NK-92 treated with Interleukin-12 subunit alpha and Interleukin-12 subunit beta, amount 100 ng/mL, for 24 hours (cell line): ENCODE data around the gene CLK3.
"Not testable (repeated sequence)": the region's sequence is repeated elsewhere in the genome, so short reads cannot be mapped to it uniquely, and the experiment has no call there.

Experiments used
- DNase-seq: peaks from one replicate; lab custom pipeline; 2025; lab: John Stamatoyannopoulos, UW

The CLK3 gene

DNA sequence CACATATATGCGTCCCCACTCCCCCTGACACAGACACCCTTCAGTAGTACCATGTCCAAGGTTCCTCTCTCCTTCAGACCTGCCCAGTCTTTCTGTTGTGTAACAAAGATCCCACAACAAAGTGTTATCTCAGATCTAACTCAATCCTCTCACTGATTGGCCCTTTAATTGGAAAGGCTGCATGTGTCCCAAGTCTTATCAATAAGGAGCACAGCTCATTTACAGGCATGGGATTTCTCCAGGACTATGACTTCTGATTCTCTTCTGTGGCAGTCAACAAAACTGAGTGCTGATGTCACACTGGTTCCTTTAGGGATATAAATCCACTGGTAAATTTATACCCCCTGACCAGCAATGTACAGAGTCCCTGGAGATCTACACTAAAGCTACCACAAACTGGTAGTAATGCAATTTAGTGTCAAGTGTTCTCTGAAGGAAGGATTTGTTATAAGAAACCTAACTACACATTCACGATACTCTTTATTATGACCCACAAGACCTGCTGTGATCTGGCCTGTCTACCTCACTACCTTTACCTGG is 28.1 kb downstream of the CLK3 start:
- DNase-seq: no peak

DNA sequence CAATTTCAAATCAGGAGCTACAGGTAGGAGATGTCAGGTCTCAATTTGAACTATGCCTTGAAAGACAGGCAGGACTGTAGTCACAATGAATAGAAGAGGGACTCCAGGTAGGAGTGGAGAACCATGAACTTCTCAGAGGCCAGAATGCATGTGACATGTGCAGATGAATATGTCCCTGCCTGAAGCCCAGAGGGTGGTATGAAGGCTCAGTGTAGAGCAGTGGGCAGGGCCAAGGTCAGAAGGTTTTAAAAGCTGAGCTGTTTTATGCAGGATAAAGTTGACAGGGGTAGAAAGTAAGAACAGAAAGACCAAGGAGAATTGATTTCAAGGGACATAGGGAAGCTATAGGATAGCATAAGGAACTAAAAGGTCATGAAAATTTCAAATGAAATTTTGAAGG is 30.8 kb downstream of the CLK3 start:
- DNase-seq: no peak

DNA sequence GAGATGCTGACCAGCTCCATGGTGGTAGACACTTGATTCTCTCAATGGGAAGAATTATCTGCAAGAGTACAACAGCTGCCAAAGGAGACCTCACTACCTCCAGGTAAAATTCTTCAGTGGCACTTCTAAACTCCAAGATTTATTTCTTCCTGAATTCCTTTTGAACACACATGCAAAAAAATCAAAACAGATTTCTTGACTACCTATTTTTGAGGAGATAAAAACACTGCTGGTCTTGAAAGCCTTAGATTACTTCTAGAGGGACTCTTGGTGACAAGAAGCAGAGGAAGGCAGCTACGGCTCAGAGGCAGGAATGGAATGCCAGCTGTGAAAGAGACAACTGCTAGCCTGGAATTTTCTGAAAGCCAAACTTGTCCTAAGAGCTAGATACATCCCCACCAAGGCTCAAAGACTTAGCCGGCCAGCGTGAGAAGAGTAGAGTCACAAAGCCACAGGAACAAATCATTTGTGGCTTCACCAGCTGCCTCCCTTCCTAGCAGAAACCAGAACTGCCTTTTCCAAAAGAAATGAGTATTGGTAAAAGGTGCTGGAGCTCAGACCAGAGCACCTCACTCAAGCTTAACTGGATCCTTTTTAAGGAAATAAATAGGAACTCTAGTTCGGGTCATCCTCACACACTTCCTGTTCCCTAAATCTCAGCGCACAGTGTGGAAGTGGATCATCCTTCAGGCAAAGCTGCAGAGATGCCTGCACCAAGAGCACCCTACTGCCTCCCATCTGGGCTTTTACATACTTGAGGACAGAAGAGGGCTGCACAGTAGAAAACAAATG is 32.6 kb downstream of the CLK3 start:
- no peak for DNase-seq

DNA sequence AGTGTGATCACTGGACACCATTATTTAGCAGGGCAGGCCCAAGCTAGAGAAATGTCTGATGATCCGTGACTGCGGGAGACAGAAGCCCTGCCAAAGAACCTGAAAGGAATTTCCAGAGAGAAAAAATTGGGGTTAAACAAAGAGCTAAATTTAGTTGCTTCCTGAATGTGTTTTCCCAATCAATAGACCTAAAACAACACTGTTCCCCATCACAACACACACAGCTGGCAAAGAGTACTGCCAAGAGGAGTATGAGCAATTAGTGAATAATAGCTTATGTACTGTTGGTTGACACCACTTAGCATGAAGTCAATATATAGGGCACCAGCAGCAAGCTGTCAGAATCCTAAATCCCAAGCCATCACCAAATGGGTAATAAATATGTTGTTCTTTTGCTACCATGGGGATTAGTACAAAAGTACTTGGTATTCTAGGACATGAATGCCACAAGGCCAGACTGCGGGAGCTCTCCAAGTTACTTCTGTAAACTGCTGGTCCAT is 35.7 kb downstream of the CLK3 start:
- no peak for DNase-seq

DNA sequence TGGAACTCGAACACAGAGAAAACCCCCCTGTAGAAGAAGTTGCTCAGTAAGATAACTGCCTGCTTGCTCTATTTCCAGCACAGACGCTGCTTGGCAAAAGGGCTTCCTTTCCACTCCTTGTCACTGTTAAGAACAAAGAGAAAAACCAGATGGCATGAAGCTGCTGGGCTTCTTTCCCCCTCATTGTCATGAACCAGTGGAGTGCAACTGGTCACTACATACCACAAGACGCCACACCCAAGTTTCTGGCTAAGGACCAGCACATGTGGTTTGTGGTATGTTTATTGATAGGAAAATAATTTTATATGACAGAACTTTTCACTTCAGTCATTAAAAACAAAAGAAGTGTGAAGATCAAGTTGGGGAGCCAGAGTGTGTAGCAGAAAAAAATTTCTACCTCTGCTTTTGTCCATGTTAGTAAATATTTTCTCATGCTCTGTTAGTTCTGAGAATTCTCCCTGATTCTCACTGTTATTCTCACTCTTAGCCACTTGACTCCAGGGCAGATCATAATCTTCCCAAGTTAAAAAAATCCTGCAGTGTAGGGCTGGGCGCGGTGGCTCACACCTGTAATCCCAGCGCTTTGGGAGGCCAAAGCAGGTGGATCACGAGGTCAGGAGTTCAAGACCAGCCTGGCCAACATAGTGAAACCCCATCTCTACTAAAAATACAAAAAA is 37.9 kb downstream of the CLK3 start:
- DNase-seq: no peak

DNA sequence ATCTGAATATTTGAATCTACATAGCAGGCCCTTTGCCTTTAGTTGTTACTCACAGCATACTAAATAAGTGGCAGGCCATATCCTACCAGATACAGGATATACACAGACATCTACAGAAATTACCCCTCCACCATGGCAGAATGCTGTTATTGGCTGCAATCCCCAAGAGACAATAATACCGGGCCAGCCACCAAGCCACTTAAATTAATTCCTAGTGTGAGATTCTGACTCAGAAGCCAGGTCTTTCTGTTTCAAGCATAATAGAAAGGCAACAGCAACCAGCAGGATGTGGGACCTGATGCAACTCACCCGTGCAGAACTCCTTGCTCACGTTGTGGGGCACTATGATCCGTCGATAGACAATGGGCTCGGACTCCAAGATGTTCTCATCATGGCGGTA is 39.8 kb downstream of the CLK3 start:
- no peak for DNase-seq

DNA sequence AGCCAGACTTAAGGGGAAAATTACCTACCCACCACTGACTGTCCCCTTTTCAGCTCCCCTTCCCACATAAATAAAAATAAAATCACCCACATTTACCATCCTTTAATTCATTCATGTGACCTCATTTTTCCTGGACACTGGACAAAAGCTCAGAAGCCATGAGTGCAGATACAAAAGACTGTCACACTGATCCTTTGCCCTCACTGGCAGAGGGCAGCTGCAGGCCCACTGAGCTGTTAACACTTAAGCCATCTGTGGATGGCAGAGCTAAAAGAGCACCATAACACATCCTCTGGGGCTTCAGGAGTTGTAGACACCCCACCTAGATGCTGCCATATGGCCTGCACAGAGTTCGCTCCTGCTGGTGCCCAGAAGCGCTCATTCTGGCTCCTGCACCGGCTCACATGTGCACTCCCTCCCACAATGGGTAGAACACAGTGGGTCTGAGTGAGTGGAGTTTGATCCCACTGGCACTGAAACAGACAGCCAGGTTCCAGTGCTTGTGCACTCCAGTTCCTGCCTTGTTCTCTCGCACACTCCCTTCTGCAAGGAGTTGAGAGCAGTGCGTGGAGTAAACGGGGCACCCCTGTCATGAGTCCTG is 41.4 kb downstream of the CLK3 start:
- no peak for DNase-seq

DNA sequence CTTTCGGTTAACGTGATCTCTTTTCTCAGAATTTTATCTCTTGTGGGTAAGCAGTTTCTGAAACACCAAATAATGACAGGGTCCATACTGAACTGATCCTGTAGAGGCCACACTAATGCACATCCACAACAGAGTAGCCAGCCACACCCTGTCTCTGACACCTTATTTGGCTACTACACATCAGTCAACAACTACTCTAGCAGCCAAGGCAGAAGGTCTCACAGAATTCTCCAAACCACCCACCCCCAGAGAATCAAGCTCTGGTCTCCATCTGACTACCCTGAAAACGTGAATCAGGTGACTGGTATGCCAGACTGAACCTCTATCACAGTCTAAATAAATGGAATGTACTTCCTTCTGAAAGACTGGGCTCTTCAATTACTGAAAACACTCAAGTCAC is 42.2 kb downstream of the CLK3 start:
- no peak for DNase-seq

DNA sequence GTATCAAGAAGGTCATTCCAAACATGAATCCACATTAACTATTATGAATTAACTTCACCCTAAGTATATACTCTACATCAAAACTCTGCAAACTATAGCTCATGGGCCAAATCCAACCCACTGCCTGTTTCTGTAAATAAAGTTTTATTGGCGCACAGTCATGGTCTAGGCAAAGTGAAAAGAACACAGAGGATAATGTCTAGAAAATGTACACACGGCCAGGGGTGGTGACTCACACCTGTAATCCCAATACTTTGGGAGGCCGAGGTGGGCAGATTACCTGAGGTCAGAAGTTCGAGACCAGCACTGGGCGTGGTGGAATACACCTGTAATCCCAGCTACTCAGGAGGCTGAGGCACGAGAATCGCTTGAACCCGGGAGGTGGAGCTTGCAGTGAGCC is 45.6 kb downstream of the CLK3 start:
- DNase-seq: not testable (repeated sequence)

DNA sequence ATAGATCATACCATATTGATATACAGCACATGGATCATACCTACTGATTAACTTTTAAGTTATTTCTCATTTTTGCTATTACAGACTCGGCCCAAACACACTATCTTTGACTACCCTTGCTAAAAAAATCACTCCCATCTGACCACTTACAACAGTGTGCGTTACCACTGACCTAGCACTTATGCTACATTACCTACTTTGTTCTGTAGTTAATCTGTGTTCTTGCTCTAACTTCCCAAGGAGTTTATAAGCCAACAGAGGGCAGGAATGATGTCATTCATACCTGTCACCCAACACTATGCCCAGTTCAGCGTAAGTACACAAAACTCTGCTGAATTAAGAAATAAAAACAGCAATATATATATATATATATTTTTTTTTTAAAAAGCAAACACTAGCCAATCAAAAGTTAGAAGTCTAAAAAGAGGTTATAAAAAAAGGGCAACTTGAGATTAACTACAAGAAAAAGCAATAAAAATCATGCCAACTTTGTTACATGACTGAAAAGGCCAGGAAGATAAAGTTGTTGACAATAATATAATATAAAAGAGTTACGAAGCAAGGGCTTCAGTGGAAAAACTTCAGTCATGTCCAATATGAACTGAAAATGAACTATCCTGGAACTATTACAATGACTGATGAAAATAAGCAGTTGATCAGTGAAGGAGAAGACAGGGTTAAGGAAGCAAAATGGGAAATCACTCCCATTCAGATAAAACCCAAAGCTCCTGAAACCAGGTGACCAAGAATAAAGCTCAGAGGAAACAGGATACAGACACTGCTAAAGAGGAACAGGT is 46.6 kb downstream of the CLK3 start:
- no peak for DNase-seq

DNA sequence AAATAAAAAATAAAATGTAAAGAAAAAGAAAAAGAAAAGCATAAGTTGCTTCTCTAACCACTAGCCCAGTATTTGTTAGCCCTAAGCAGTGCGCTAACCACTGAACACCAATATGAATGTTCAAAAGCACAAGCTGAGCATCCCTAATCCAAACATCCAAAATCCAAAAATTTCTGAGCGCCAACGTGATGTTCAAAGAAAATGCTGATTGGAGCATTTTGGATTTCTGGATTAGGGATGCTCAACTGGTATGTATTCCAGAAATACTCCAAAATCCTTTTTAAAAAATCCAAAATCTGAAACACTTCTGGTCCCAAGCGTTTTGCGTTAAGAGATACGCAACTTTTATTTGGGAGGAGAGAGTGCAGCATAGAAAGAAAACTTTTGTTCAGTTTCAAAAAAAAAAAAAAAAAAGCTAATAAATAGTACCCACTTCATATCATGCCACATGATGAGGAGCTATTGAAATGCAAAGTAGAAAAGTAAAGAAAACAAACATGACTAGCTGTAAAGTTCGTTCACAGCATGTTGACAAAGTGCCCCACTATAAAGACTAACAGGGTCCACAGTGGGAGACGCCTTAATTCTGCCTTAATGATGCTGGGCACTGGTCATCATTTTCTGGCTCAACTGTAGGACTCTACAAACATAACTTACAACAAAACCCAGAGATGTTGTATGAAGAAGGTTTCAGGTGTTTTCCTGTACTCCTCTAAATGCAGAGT is 47.8 kb downstream of the CLK3 start:
- no peak for DNase-seq

DNA sequence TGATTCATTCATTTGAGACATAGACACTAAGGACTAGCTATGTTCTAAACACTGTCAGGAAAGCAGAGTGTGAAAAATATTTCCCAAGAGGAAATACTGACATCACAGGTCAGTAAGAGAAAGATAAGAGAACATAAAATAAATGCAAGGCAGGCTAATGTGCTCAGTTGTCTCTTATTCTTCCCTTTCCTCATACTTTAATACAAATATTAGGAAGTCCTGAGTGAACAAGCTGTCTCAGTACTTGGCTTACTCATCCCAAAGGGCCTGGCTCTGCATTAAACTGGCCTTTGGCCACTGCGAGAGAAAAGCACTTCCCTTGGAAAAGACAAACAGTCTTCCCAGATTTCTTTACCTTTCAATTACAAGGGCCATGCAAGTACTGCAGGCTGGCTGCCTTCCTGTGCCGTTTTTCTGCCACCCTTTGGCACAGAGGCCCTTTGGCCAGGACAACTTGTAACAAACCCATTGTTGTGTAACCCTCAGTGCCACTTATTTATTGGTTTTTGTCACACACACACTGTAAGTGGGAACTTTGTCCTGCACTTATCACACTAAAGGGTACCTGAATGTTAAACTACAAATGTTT is 48.5 kb downstream of the CLK3 start:
- no peak for DNase-seq

DNA sequence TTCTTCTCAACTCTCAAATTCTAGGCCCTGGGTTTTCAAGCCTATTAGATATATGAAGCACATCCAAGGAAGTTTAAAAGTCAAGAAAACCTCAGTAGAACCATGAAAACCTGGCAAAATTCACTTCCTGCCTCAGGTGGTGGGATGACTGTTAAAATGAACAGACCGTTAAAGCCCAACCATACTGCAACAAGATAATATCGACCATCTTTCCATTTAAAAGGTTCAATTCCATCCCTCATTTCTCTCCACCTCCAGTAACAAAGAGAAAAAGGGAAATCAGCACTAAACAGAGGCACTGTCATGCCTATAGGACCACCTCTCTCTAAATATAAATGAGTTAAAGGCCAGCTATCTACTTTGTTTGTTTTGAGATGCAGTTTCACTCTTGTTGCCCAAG is 49.0 kb downstream of the CLK3 start:
- DNase-seq: no peak

DNA sequence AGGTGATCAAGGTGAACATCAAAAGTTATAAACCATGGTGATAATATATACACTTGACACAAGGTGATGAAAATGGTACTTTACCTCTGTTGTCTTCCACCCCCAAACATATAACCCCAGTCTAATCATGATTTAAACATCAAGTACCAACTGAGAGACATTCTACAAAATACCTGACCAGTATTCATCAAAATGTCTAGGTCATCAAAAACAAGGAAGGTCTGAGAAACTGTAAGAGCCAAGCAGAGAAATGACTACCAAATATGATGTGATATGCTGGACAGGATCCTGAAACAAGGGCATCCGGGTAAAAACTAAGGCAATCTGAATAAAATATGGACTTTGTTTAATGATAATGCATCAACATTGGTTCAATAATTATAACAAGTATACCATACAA is 52.3 kb downstream of the CLK3 start:
- DNase-seq: no peak

DNA sequence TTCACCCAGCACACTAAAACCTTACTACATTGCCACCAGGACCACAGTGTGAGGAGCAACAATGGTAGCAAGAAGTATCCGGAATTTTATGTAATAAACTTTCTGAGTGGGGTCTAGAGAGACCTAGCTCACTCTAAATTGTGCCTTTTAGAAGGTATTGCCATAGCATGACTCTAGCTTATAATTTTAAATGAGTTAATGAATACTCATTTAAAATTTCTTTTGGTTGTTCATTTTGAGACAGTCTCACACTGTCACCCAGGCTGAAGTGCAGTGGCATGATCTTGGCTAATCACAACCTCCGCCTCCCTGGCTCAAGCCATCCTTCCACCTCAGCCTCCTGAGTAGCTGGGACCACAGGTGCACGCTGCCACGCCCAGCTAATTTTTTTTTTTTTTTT is 54.0 kb downstream of the CLK3 start:
- no peak for DNase-seq

DNA sequence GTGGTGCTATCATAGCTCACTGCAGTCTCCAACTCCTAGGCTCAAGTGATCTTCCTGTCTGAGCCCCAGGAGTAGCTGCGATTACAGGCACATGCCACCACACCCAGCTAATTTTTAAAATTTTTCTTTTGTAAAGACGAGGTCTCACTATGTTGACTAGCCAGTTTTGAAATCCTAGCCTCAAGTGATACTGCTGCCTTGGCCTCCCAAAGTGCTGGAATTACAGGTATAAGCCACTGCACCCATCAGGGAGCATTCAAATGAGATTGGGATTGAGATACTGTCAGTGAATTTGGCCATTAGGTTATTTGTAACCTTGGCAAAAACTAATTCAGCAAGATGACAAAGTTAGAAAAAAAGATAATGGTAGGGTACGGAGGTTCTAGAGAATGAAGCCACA is 58.5 kb downstream of the CLK3 start:
- no peak for DNase-seq

DNA sequence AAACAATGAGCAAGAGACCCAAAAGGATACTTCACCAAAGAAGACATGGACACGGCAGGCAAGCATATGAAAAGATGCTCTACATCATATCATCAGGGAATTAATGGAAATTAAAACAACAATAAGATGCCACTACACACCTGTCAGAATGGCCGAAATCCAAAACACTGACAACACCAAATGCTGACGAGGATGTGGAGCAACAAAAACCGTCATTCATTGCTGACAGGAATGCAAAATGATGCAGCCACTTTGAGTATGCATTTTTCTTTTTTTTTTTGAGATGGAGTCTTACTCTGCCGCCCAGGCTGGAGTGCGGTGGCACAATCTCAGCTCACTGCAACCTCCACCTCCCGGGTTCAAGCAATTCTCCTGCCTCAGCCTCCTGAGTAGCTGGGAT is 61.2 kb downstream of the CLK3 start:
- DNase-seq: no peak
